GM21717 (cell line): Measurements from ENCODE around the gene OR5M11.
"Not testable (repeated sequence)": the region's sequence is repeated elsewhere in the genome, so short reads cannot be mapped to it uniquely, and the experiment has no call there.

Experiments used
- ATAC-seq: cut with Tn5 transposase; IDR thresholded peaks from one replicate; pipeline ENCODE4 v1.9.1; 2021; ENCODE audit warnings: mild to moderate bottlenecking, moderate library complexity; ENCODE audit not compliant: unreplicated experiment

Gene OR5M11

GRCh38 chr11:56543157-56543556, at the start of gene OR5M11:
Gene OR5M11 (minus strand): TSS chr11:56543257. CDS start chr11:56543257, 0 bp downstream.
- ATAC-seq, result no peak

- not testable (repeated sequence) for ATAC-seq
Observed at GRCh38 chr11:56592088-56592717, 49.1 kb upstream of the OR5M11 start.

DNA sequence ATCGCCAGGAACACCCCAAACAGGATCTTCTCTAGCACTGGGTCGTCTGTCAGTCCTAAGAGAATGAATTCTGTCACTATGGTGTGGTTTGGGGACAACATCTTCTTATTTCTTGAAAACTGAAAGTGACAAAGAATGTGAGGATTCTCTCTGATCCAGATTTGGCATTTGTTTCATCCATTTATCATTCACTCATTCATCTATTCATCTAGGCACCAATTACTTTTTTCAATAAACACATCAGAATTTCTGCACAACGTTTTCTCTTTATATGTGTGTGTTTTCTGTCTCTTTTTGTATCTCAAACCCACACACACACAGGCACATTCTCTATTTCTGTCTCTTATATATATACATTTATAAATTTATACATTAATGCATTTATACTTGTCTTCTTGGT, 34.6 kb upstream of the OR5M11 start, which contains the start of gene OR5M10:
Gene OR5M10 (minus strand): TSS at position 101 of the 400 bp plus-strand sequence. CDS start 0 bp downstream, at position 101.
- ATAC-seq, result no peak

- ATAC-seq, result no peak
Observed at GRCh38 chr11:56558574-56558973, 15.5 kb upstream of the OR5M11 start.

DNA sequence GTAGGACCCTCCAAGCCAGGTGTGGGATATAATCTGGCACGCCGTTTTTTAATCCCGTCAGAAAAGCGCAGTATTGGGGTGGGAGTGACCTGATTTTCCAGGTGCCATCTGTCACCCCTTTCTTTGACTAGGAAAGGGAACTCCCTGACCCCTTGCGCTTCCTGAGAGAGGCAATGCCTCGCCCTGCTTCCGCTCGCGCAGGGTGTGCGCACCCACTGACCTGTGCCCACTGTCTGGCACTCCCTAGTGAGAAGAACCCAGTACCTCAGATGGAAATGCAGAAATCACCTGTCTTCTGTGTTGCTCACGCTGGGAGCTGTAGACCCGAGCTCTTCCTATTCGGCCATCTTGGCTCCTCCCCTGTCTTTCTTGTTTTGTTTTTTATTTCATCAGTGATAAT, 11.6 kb upstream of the OR5M11 start:
- not testable (repeated sequence) for ATAC-seq

GRCh38 chr11:56545531-56545930, 2.5 kb upstream of the OR5M11 start:
- ATAC-seq, result no peak

DNA sequence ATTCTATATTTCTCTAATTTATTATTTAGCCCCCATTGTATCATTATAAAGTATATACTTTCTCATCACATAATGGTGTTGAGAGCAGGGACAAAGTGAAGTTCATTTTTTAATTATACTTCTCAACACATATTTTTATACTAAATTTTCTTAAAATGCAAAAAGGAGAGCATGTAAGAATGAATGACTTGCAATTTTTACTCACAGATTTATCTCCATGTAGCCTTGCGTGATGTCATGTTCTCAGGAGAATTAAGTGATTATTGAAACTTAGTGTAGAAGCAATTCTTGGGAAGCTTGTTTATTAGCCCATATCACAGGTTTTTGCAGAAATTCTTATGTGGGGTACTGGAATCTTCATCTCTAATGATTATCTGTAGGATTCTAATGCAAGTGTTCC, 682 bp upstream of the OR5M11 start:
- ATAC-seq, result no peak

- no peak for ATAC-seq
Observed at GRCh38 chr11:56533054-56533740, 9.9 kb downstream of the OR5M11 start.

DNA sequence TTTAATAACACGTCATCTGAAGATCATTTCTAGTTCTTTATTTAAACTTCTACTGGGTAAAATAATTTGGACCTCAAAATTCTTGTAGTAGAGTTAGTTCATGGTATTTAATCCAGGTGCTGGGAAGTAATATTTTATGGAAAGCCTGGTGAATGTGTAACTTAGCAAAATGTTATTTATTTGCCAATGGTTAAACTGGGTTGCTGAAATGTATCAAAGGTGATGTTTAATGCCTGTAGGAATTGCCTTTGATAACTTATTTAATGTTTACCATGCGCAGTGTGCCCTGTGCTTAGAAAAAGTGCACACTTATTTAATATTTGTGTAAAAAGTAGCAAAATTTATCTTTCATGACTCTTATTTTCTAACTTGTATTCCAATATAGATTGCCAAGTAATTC, 11.2 kb downstream of the OR5M11 start:
- ATAC-seq, result no peak

DNA sequence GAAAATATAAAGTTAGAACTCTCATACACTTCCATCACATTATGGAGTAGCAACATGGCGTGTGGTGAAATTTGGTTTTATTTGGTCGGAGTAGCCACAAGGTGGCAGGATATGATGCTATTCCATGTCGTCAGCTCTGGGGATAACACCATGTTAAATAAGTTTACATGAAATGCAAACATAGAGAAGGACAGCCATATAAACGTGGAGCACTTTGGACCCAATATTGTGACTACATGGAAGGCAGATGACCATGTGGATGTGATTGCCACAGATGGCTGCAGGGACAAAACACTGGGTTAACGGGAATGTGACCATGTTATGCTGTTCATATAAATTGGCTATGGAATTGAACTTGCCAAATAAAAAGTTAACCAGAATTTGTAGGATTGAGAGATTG, 21.0 kb downstream of the OR5M11 start:
- no peak for ATAC-seq

GRCh38 chr11:56513280-56513679, 29.8 kb downstream of the OR5M11 start:
- no peak for ATAC-seq

GRCh38 chr11:56509439-56509838, 33.6 kb downstream of the OR5M11 start:
- ATAC-seq, result no peak

DNA sequence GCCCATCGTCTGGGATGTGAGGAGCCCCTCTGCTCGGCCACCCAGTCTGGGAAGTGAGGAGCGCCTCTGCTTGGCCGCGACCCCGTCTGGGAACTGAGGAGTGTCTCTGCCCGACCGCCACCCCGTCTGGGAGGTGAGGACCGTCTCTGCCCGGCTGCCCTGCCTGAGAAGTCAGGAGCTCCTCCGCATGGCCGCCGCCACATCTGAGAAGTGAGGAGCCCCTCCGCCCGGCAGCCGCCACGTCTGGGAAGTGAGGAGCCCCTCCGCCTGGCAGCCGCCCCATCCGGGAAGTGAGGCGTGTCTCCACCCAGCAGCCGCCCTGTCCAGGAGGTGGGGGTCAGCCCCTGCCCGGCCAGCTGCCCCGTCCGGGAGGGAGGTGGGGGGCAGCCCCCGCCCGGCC, 46.0 kb downstream of the OR5M11 start:
- no peak for ATAC-seq

DNA sequence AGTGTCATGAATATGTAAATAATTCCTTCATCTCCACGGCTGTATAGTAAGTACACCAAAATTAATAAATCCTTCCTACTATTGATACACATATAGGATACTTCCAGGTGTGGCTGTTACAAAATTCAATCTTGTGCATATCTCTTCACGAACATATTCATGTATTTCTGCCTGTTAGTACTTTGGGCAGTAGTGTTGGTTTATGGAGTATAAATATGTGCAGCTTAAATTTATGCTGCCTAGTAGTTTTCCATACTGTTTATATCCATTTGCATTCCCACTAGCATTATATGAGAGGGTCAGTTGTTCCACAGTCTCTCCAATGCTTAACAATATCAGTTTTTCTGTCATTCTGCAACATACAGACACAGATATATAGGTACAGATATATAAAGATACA, 47.9 kb downstream of the OR5M11 start:
- no peak for ATAC-seq
